IgD-negative memory B cell (primary cell): ENCODE results near the gene KLHL14. TPM values are rescaled to one million over a fixed set of nuclear protein-coding genes. Genes with fewer than 3 reads are reported as not detected.

Experiments used
- H3K27ac Mint-ChIP-seq, 3 donors: one replicate each; pipeline ENCODE4 v1.8.0; 2020 to 2022; ENCODE audit warnings: mild to moderate bottlenecking in 3 of 3, mixed read lengths in 3 of 3, moderate library complexity in 1 of 3
- H3K27me3 Mint-ChIP-seq: one replicate; pipeline ENCODE4 v1.8.0; 2021; ENCODE audit warnings: mixed read lengths
- H3K36me3 Mint-ChIP-seq: one replicate; pipeline ENCODE4 v1.8.0; 2020; ENCODE audit warnings: mild to moderate bottlenecking, mixed read lengths
- H3K4me1 Mint-ChIP-seq, 3 donors: one replicate each; pipeline ENCODE4 v1.8.0; 2020 to 2022; ENCODE audit warnings: mixed read lengths in 3 of 3, mild to moderate bottlenecking in 1 of 3
- H3K4me3 Mint-ChIP-seq, 4 donors: one replicate each; pipeline ENCODE4 v1.8.0; 2020 to 2022; ENCODE audit warnings: mild to moderate bottlenecking in 4 of 4, mixed read lengths in 4 of 4, moderate library complexity in 3 of 4
- H3K9me3 Mint-ChIP-seq, 3 donors: one replicate each; pipeline ENCODE4 v1.8.0; 2020 to 2021; ENCODE audit warnings: mixed read lengths in 3 of 3, mild to moderate bottlenecking in 1 of 3
- polyA plus RNA-seq: library from polyadenylated mRNA; unstranded; fragments of 300-500 nt; fragmentation: Illumina TruSeq; gene quantifications from one replicate; pipeline ENCODE4 v1.2.3, GENCODE V29; 2021

KLHL14 gene
- polyA plus RNA-seq, 1 donor from 2014 or later, result 22.5 TPM

DNA sequence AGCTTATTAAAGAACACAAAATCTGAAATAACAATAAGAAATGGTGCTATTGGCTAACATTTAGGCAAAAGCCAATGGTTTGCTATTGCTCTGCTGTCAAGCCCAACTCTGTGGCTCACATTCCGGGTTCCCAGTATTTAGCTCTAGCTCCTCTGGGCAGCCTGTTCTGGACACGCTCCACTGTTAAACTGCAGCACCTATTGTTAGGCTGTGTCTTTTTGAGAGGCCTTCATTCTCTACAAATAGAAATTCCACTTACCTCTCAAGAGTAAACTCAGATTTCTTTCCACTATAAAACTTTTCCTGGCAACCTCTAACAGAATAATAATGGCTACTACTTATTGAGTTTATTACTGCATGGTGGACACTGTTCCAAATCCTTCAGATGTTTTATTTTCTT lies 3.7 kb upstream of the KLHL14 start:
- H3K27ac Mint-ChIP-seq, result no peak overlapping the region

DNA sequence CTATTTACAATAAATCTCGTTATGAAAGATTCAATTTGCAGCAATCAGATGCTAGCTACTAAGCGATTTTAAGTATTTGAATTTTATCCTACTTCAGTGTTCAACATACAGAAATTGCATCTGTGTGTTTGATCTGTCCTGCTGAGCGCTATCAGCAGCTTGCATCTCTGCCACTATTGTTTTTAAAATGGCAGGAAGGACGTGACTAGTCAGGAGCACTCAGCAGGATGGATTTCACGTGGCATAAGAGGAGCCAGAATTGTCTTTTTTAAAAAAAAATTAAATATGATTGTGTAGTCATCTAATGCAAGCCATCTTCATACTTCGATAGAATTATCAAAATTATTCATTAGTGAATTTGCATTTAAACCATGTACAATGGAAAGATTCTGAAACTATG lies 2.8 kb upstream of the KLHL14 start:
- Mint-ChIP-seq H3K4me3 (no peak overlapping the region), H3K9me3 (no peaks in the 10 kb centered on the region), H3K36me3 (no peaks in the 10 kb centered on the region), H3K27me3 (peaks cover 2% of the 10 kb centered on the region), H3K27ac (no peak overlapping the region), H3K4me1 (peaks cover 20 to 36% (median 26%) of the 10 kb centered on the region in 3 donors)

More for the DNA sequence above, 3.7 kb upstream of the KLHL14 start:
- Mint-ChIP-seq H3K27me3 (peaks cover 2% of the 10 kb centered on the region), H3K9me3 (no peaks in the 10 kb centered on the region), H3K4me3 (no peak overlapping the region), H3K36me3 (no peaks in the 10 kb centered on the region), H3K4me1 (peaks cover 20 to 36% (median 26%) of the 10 kb centered on the region in 3 donors)

GRCh38 chr18:32773382-32773712 lies 524 bp upstream of the KLHL14 start:
- Mint-ChIP-seq H3K27me3 (peaks cover 2% of the 10 kb centered on the region), H3K27ac (peak overlapping the region; percentile 82 to 94 (median 82)), H3K36me3 (no peaks in the 10 kb centered on the region), H3K4me1 (peaks cover 28 to 41% (median 35%) of the 10 kb centered on the region in 3 donors), H3K9me3 (no peaks in the 10 kb centered on the region), H3K4me3 (peak overlapping the region; percentile 80 to 93 (median 88))

DNA sequence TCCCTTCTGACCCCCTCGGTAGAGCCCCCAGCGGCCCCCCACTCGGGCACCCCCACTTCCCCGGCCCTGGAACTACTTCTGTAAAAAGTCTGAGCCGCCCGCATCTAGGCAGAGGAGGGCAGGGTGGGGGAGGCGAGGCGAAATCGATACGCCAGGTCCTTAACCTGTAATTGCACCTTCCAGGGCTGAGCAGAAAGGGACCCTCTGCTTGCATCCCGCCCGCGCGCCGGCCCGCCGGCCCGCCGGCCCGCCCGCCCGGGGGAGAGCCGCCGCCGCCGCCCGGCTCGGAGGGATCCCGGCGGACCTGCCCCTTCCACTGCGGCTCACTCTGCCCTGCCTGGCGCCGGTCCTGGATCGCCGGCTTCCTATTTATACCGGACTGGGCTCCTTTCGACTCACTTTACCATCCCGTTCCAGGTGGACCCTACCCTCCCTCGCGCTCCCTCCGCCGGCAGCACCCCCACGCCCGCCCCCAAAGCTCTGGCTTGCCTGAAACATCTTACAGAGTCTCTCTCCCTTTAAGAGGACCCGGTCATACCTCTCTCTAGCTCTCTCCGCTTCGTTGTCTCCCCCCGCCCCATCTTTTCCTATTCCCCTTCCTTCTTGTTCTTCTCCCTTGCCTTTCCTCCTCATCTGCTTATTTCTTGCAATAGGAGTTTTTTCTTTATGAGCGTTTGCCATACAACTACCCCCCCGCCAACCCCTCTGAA lies 797 bp downstream of the KLHL14 start:
- peaks cover 2% of the 10 kb centered on the region for H3K27me3 Mint-ChIP-seq
- no peaks in the 10 kb centered on the region for H3K9me3 Mint-ChIP-seq
- peaks cover 23 to 38% (median 38%) of the 10 kb centered on the region in 3 donors for H3K4me1 Mint-ChIP-seq
- peak overlapping the region; percentile 82 to 94 (median 82) for H3K27ac Mint-ChIP-seq
- peak overlapping the region; percentile 90 to 99 (median 93) for H3K4me3 Mint-ChIP-seq
- no peaks in the 10 kb centered on the region for H3K36me3 Mint-ChIP-seq

GRCh38 chr18:32771169-32771751 lies 1.6 kb downstream of the KLHL14 start:
- Mint-ChIP-seq H3K9me3 (no peaks in the 10 kb centered on the region), H3K4me3 (peak overlapping the region; percentile 92 to 99 (median 96)), H3K27ac (peak overlapping the region; percentile 40 to 86 (median 72)), H3K27me3 (peaks cover 2% of the 10 kb centered on the region), H3K4me1 (peaks cover 26 to 40% (median 38%) of the 10 kb centered on the region in 3 donors), H3K36me3 (no peaks in the 10 kb centered on the region)

- peaks cover 2% of the 10 kb centered on the region for H3K27me3 Mint-ChIP-seq
- no peaks in the 10 kb centered on the region for H3K9me3 Mint-ChIP-seq
- H3K36me3 Mint-ChIP-seq, result no peaks in the 10 kb centered on the region
- H3K4me1 Mint-ChIP-seq, result peaks cover 27 to 40% (median 38%) of the 10 kb centered on the region in 3 donors
- H3K4me3 Mint-ChIP-seq, result peak overlapping the region; percentile 92 to 99 (median 96)
- peak overlapping the region; percentile 63 to 86 (median 72) for H3K27ac Mint-ChIP-seq
Observed at GRCh38 chr18:32770666-32771168, 2.1 kb downstream of the KLHL14 start.

- Mint-ChIP-seq H3K27ac (peak overlapping the region; percentile 63 to 87 (median 72)), H3K9me3 (no peaks in the 10 kb centered on the region), H3K4me1 (peaks cover 27 to 43% (median 38%) of the 10 kb centered on the region in 3 donors), H3K4me3 (peak overlapping the region; percentile 92 to 99 (median 96)), H3K36me3 (no peaks in the 10 kb centered on the region), H3K27me3 (peaks cover 2% of the 10 kb centered on the region)
Observed at GRCh38 chr18:32770054-32770665, 2.7 kb downstream of the KLHL14 start.

GRCh38 chr18:32769586-32770053 lies 3.2 kb downstream of the KLHL14 start:
- Mint-ChIP-seq H3K36me3 (no peaks in the 10 kb centered on the region), H3K27ac (peak overlapping the region; percentile 36 to 87 (median 72)), H3K27me3 (peaks cover 2% of the 10 kb centered on the region), H3K9me3 (no peaks in the 10 kb centered on the region), H3K4me3 (peak overlapping the region; percentile 92 to 99 (median 96)), H3K4me1 (peaks cover 27 to 43% (median 36%) of the 10 kb centered on the region in 3 donors)

- H3K9me3 Mint-ChIP-seq, result no peaks in the 10 kb centered on the region
- H3K27me3 Mint-ChIP-seq, result peaks cover 2% of the 10 kb centered on the region
- H3K27ac Mint-ChIP-seq, result peak overlapping the region; percentile 36 to 87 (median 72)
- peaks cover 27 to 41% (median 34%) of the 10 kb centered on the region in 3 donors for H3K4me1 Mint-ChIP-seq
- peak overlapping the region; percentile 92 to 99 (median 96) for H3K4me3 Mint-ChIP-seq
- H3K36me3 Mint-ChIP-seq, result no peaks in the 10 kb centered on the region
Observed at GRCh38 chr18:32769071-32769585, 3.7 kb downstream of the KLHL14 start.

GRCh38 chr18:32767400-32767799 lies 5.4 kb downstream of the KLHL14 start:
- H3K9me3 Mint-ChIP-seq, result no peaks in the 10 kb centered on the region
- no peaks in the 10 kb centered on the region for H3K36me3 Mint-ChIP-seq
- H3K4me3 Mint-ChIP-seq, result peak overlapping the region; percentile 50 to 97 (median 76)
- H3K4me1 Mint-ChIP-seq, result peaks cover 14 to 29% (median 28%) of the 10 kb centered on the region in 3 donors
- H3K27ac Mint-ChIP-seq, result no peak overlapping the region
- no peaks in the 10 kb centered on the region for H3K27me3 Mint-ChIP-seq

DNA sequence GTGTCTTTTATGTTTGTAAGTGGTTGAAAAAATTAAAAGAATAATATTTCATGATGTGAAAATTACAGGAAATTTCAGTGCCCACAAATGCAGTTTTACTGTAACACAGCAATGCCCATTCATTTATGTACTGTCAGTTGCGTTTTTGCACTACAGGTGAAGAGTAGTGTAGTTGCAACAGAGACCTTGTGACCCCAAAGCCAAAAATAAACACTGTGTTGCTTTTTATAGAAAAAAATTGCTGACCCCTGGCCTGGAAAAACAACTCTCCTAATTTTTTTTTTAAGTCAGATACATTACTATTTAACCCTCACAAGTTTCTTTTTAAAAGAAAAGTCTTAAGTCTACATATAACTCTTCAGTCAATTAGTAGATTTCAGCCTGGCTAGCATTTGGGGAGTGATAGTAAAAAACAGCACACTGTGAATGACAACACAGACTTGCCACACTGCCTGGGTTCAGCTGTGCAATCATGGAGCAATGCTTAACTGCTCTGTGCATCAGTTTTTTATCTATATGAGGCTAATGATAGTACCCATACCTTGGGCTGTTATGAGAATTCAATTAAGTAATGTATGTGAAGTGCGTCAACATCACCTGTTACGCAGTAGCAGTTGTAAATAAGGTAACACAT lies 8.1 kb downstream of the KLHL14 start:
- Mint-ChIP-seq H3K4me3 (no peak overlapping the region), H3K27ac (peak overlapping the region in 2 of 3 donors; percentile 34 to 77), H3K27me3 (no peaks in the 10 kb centered on the region), H3K4me1 (peaks cover 24 to 51% (median 41%) of the 10 kb centered on the region in 3 donors), H3K36me3 (no peaks in the 10 kb centered on the region), H3K9me3 (no peaks in the 10 kb centered on the region)

- peak overlapping the region in 2 of 3 donors; percentile 5 to 17 for H3K27ac Mint-ChIP-seq
- H3K36me3 Mint-ChIP-seq, result no peaks in the 10 kb centered on the region
- peaks cover 22 to 55% (median 44%) of the 10 kb centered on the region in 3 donors for H3K4me1 Mint-ChIP-seq
- peaks cover 0 to 2% (median 0%) of the 10 kb centered on the region in 3 donors for H3K9me3 Mint-ChIP-seq
- no peak overlapping the region for H3K4me3 Mint-ChIP-seq
- no peaks in the 10 kb centered on the region for H3K27me3 Mint-ChIP-seq
Observed at GRCh38 chr18:32763293-32763692, 9.5 kb downstream of the KLHL14 start.

DNA sequence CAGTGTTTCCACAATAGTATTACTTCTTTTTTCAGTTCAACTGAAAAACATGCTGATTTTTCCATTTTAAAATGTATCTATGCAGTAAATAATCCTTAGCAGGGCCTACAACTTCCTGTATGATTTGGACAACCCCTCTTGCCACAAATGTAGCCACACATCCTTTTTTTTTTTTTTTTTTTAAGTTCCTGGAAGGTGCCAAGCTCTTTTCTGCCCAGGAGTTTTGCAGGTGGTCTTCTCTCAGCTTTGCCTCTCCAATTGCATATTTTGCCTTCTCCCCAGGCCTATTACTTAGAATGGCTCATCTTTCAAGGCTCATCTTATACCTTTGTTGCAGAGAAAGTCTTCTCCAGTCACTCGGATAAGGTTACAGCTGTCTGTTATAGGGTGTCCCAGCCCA lies 11.6 kb downstream of the KLHL14 start:
- Mint-ChIP-seq H3K9me3 (peaks cover 0 to 2% (median 0%) of the 10 kb centered on the region in 3 donors), H3K4me1 (peaks cover 25 to 64% (median 49%) of the 10 kb centered on the region in 3 donors), H3K27me3 (no peaks in the 10 kb centered on the region), H3K36me3 (no peaks in the 10 kb centered on the region), H3K27ac (peak overlapping the region; percentile 3 to 85 (median 18)), H3K4me3 (peak overlapping the region in 3 of 4 donors; percentile 21 to 71 (median 25))

DNA sequence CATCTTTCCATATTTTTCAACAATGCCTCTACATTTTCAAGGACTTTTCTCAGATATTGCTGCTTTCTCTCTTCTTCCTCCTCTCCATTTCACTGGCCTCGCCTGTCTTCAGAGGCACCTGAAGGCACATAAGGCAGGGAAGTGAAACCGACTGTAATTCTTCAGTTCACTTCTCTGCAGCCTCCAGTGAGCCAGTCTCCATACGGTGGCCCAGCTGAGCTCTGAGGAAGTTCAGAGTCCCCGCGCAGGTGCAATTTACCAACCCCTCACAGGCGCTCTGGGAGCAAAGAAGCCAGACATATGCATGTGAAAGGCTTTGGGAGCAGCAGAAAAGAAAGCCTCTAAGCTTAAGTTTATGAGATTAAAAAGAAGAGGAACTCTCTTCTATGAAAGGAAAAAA lies 12.4 kb downstream of the KLHL14 start:
- Mint-ChIP-seq H3K4me1 (peaks cover 24 to 70% (median 55%) of the 10 kb centered on the region in 3 donors), H3K9me3 (peaks cover 0 to 2% (median 0%) of the 10 kb centered on the region in 3 donors), H3K4me3 (peak overlapping the region; percentile 6 to 76 (median 60)), H3K36me3 (no peaks in the 10 kb centered on the region), H3K27ac (peak overlapping the region; percentile 18 to 90 (median 85)), H3K27me3 (no peaks in the 10 kb centered on the region)
